HT-29 (cell line): Measurements from ENCODE around the gene RPL18. TPM values are rescaled to one million over a fixed set of nuclear protein-coding genes. Genes with fewer than 3 reads are reported as not detected.

Experiments used
- DNase-seq: peaks from one replicate; pipeline ENCODE4 v3.0.0-alpha.2; 2015; ENCODE audit warnings: low spot score
- total RNA-seq: library from RNA; depleted of rRNA; stranded (reverse); fragments of >200 nt; shearing (Covaris generic); gene quantifications from 2 replicates; pipeline ENCODE4 v1.2.3, GENCODE V29; 2014

RPL18 gene
- total RNA-seq, 1 experiment from 2014 or later, result 6,271 TPM

DNA sequence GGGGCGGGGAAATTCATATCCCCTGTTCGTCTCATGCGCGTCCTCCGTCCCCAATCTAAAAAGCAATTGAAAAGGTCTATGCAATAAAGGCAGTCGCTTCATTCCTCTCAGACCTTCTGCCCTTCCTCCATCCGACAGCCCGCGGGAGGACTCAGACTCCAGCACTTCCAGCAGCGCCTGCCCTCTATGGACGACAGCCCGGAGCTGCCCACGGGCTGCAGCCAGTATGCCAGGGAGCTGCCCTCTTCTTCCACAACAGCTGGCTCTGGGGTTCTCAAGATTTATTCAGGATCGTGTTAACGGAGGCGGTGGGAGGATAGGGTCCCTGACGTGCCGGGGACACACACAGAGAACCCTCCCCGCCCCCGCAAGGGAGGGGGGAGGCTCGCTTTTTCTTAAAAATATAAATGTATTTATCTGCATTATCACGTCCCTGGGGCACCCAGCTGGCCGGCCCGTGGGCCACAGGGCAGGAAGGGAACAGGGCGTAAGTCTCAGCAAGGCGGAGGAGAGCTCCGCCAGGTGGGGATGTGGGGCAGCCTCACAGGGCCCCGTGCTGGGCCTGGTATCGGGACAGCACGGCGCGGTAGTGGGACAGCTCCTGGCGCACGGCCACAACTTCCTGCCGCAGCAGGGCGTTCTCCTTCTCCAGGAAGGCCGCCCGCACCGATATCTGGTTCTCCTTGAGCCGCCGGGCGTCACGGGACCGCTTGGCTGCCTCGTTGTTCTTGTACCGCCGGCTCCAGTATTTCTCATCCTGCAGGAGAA lies 11.5 kb upstream of the RPL18 start:
- peak; percentile 90 for DNase-seq

- DNase-seq, result peak; percentile 98
Observed at GRCh38 chr19:48629599-48630295, 10.8 kb upstream of the RPL18 start.

- DNase-seq, result no peak
Observed at GRCh38 chr19:48629297-48629598, 10.3 kb upstream of the RPL18 start.

DNA sequence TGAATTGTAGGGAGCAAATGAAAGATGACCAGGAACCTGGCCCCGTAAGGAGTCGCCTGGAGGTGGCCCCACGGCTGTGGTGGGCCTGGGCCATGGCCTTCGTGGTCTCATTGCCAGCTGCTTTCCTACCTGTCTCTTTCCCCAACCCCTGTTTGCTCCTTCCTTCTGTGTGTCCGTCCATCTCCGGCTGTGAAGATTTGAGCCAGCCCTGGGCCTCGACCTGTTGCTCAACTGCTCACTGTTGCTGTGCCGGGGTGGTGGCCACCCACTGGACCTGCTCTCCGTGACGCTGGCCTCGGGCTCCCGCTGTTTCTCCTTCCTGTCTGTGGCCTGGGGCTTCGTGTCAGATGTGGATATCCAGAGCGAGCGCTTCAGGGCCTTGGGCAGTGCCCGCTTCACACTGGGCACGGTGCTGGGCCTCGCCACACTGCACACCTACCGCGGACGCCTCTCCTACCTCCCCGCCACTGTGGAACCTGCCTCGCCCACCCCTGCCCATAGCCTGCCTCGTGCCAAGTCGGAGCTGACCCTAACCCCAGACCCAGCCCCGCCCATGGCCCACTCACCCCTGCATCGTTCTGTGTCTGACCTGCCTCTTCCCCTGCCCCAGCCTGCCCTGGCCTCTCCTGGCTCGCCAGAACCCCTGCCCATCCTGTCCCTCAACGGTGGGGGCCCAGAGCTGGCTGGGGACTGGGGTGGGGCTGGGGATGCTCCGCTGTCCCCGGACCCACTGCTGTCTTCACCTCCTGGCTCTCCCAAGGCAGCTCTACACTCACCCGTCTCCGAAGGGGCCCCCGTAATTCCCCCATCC lies 9.7 kb upstream of the RPL18 start:
- DNase-seq, result no peak

DNA sequence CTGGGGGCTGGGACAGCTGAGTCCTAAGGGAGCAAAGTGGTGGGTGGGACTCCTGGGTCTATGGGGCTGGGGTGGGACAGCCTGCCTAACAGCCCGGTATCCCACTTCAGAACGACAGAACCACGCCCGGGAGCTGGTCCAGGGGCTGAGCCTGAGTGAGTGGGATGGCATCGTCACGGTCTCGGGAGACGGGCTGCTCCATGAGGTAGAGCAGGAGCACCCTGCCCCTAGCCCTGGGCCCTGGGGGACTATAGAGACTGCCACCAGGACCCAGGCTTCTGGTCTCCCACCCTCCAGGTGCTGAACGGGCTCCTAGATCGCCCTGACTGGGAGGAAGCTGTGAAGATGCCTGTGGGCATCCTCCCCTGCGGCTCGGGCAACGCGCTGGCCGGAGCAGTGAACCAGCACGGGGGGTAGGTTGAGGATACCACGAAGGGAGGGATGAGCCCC lies 8.9 kb upstream of the RPL18 start:
- DNase-seq, result no peak

- peak; percentile 95 for DNase-seq
Observed at GRCh38 chr19:48627201-48627864, 8.4 kb upstream of the RPL18 start.

DNA sequence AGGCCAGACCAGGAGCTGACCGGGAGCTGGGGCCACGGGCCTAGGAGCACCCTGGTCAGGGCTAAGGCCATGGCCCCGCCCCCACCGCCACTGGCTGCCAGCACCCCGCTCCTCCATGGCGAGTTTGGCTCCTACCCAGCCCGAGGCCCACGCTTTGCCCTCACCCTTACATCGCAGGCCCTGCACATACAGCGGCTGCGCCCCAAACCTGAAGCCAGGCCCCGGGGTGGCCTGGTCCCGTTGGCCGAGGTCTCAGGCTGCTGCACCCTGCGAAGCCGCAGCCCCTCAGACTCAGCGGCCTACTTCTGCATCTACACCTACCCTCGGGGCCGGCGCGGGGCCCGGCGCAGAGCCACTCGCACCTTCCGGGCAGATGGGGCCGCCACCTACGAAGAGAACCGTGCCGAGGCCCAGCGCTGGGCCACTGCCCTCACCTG lies 6.9 kb upstream of the RPL18 start:
- DNase-seq, result no peak

GRCh38 chr19:48624791-48625723 lies 6.1 kb upstream of the RPL18 start:
- peak; percentile 80 for DNase-seq

GRCh38 chr19:48624067-48624594 lies 5.2 kb upstream of the RPL18 start:
- DNase-seq, result peak; percentile 99

- peak; percentile 33 for DNase-seq
Observed at GRCh38 chr19:48623556-48624066, 4.6 kb upstream of the RPL18 start.

DNA sequence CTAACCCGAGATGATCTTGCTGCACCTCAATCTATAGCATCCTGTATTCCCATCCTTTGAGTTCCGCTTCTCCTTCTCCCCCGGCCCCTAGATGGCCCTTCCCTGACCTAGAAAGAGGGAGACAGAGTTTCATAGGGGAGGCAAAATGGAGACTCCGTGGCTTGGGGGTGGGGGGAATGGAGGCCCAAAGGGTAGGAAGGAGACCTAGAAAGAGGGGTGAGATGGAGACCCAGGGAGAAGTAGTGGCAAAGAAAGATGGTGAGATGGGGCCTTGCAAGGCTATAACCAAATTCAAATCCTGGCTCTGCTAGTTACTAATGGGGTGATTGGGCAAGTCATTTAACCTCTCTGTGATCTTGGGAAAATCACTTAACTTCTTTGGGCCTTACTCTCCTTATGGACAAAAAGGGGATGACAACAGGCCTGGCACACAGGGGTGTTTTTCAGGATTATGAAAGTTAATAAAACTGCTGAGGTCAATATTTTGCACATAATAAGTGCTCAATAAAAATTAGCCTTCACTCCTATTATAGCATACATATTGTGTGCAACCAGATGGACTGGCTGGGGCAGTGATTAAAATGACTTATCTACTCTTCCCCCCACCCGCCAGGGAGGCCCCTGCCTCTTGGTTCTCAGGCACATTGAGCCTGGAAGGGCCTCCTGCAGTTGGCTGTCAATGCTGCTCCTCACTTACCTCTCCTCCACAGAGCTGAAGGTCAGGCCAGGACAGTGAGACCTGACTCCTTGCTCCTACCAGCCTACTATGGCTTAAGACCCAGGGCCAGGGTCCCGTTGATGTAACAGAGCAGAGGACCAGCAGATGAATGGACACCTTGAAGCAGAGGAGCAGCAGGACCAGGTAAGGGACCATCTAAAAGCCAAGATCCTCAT lies 961 bp upstream of the RPL18 start:
- no peak for DNase-seq

GRCh38 chr19:48618278-48618915 lies 581 bp downstream of the RPL18 start:
- DNase-seq, result peak; percentile 49

DNA sequence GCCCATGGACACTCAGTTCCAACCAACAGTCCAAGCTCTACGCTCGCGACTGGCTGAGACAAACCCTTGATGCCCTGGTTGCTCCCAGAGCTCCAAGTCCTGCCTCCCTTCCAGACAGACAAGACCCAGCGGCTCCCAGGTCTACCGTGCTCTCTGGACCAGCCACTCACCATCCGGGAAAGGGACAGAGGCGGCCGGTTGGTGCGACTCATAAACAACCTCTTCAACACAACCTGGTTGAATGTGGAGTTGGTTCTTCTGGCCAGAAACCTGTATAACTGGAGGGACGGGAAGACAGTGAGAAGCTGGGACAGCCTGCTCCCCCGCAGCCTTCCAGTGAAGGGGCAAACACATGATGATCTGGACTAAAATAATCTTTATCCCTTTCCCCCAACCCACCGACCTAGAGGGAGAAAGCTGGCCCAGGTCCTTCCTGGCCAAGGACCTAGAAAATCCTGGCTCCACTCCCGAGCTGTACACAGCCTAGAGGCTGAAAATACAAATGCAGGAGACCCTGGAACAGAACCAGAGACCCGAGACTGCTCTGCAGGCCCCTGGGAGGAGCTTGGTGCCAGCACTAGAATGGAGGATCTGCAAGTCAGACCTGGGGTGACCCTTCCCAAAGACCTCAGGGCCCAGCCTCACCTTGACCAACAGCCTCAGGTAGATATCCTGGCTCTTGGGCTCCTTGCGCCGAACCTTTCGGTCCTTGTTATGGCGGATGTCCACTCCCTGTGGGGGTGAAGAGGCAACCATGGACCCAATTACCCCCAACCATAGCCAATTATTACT lies 1.6 kb downstream of the RPL18 start:
- DNase-seq, result peak; percentile 64

- DNase-seq, result no peak
Observed at GRCh38 chr19:48616491-48617056, 2.4 kb downstream of the RPL18 start.

GRCh38 chr19:48616041-48616436 lies 2.9 kb downstream of the RPL18 start:
- no peak for DNase-seq

GRCh38 chr19:48615231-48616040 lies 3.5 kb downstream of the RPL18 start:
- no peak for DNase-seq
